DND-41 (cell line): ENCODE data around the gene BICDL1.
A peak's percentile ranks its signal among the peaks of the same experiment; 100 is the strongest.

Experiments
- ATAC-seq: fragments of 200-7000 bp; cut with Tn5 transposase; 3 replicates; pipeline ENCODE4 v1.9.1; 2021; ENCODE audit warnings: low read depth; ENCODE audit not compliant: insufficient read depth
- DNase-seq: peaks from one replicate; pipeline ENCODE4 v3.0.0-alpha.2; 2020
- H2AFZ ChIP-seq: 2 replicates; pipeline ENCODE4 v1.6.0; 2012; ENCODE audit warnings: low read depth, low read length
- H3K27ac ChIP-seq: 2 replicates; pipeline ENCODE4 v1.5.1; 2012; ENCODE audit warnings: low read length, inconsistent platforms
- H3K27me3 ChIP-seq: fragments of 200-600 bp; sonication (generic); 2 replicates; pipeline ENCODE4 v1.6.0; 2012; ENCODE audit warnings: low read length, mild to moderate bottlenecking, inconsistent platforms; ENCODE audit not compliant: insufficient read depth, poor library complexity
- H3K36me3 ChIP-seq: 2 replicates; pipeline ENCODE4 v1.5.1; 2012; ENCODE audit warnings: low read length, inconsistent platforms; ENCODE audit not compliant: insufficient read depth
- H3K4me1 ChIP-seq: 2 replicates; pipeline ENCODE4 v1.5.1; 2012; ENCODE audit warnings: mild to moderate bottlenecking, low read length; ENCODE audit not compliant: insufficient read depth
- H3K4me2 ChIP-seq: 2 replicates; pipeline ENCODE4 v1.6.0; 2012; ENCODE audit warnings: mild to moderate bottlenecking, moderate library complexity, low read length, inconsistent platforms; ENCODE audit not compliant: insufficient read depth
- H3K4me3 ChIP-seq, 2 experiments: fragments of 200-600 bp in 1 of 2; shearing (Covaris generic) in 1 of 2; 2 replicates each; pipeline ENCODE4 v1.5.1; 2012 to 2016; ENCODE audit warnings: inconsistent platforms in 2 of 2, low read length in 2 of 2, mild to moderate bottlenecking in 2 of 2, low read depth in 1 of 2, moderate library complexity in 1 of 2
- H3K79me2 ChIP-seq: 2 replicates; pipeline ENCODE4 v1.6.0; 2012; ENCODE audit warnings: low read length, inconsistent platforms; ENCODE audit not compliant: insufficient read depth
- H3K9ac ChIP-seq: 2 replicates; pipeline ENCODE4 v1.6.0; 2012; ENCODE audit warnings: low read depth, mild to moderate bottlenecking, inconsistent platforms, low read length, moderate library complexity
- H3K9me3 ChIP-seq: 2 replicates; pipeline ENCODE4 v1.5.1; 2012; ENCODE audit warnings: low read length, moderate library complexity, mild to moderate bottlenecking, inconsistent platforms; ENCODE audit not compliant: insufficient read depth, severe bottlenecking
- H4K20me1 ChIP-seq: 2 replicates; pipeline ENCODE4 v1.6.0; 2012; ENCODE audit warnings: low read length; ENCODE audit not compliant: insufficient read depth
- CTCF ChIP-seq: IDR thresholded peaks from 2 replicates; pipeline ENCODE4 v1.5.1; 2012; ENCODE audit warnings: borderline replicate concordance, low read length, moderate library complexity, mild to moderate bottlenecking; ENCODE audit not compliant: poor library complexity, severe bottlenecking; ENCODE audit errors: extremely low read depth
- EZH2 ChIP-seq: IDR thresholded peaks from 3 replicates; pipeline ENCODE4 v1.6.1; 2012; ENCODE audit warnings: borderline replicate concordance, low read depth, mild to moderate bottlenecking, moderate library complexity, low read length, inconsistent platforms; ENCODE audit not compliant: severe bottlenecking

Gene BICDL1

GRCh38 chr12:120093336-120093591 is 104.2 kb downstream of the BICDL1 start:
- TF ChIP-seq EZH2 (no peak), CTCF (no peak)
- Histone ChIP-seq H4K20me1 (peaks cover 9% of the 10 kb centered on the region; the same call in 1 of the 2 replicates), H3K79me2 (no peaks in the 10 kb centered on the region), H3K4me3 (no peak overlapping the region), H3K9me3 (no peaks in the 10 kb centered on the region), H3K4me2 (no peak overlapping the region), H3K36me3 (peaks cover 51% of the 10 kb centered on the region), H3K9ac (no peak overlapping the region), H3K4me1 (no peaks in the 10 kb centered on the region), H3K27me3 (no peaks in the 10 kb centered on the region), H3K27ac (no peak overlapping the region), H2AFZ (no peak overlapping the region)
- DNase-seq: no peak
- 0 out of 3 replicates have a peak, but pooled peaks have one; percentile 8 for ATAC-seq

GRCh38 chr12:120093592-120094355 is 104.7 kb downstream of the BICDL1 start:
- Histone ChIP-seq H3K27me3 (no peaks in the 10 kb centered on the region), H2AFZ (no peak overlapping the region), H3K27ac (no peak overlapping the region), H3K9me3 (no peaks in the 10 kb centered on the region), H3K4me1 (no peaks in the 10 kb centered on the region), H3K4me3 (no peak overlapping the region), H3K4me2 (no peak overlapping the region), H3K9ac (no peak overlapping the region), H3K79me2 (no peaks in the 10 kb centered on the region; the same call in 1 of the 2 replicates), H4K20me1 (peaks cover 15% of the 10 kb centered on the region; the same call in 1 of the 2 replicates), H3K36me3 (peaks cover 56% of the 10 kb centered on the region)
- ATAC-seq (peak; percentile 25; the same call in 2 of the 3 replicates), DNase-seq (no peak)
- TF ChIP-seq EZH2 (no peak), CTCF (no peak)

- ATAC-seq: no peak
- Histone ChIP-seq H3K36me3 (peaks cover 63% of the 10 kb centered on the region), H3K27me3 (no peaks in the 10 kb centered on the region), H3K4me3 (no peak overlapping the region), H3K9me3 (no peaks in the 10 kb centered on the region), H3K9ac (no peak overlapping the region), H4K20me1 (peaks cover 22% of the 10 kb centered on the region), H3K4me1 (no peaks in the 10 kb centered on the region), H3K27ac (no peak overlapping the region), H2AFZ (no peak overlapping the region), H3K79me2 (peaks cover 4% of the 10 kb centered on the region; the same call in 1 of the 2 replicates), H3K4me2 (no peak overlapping the region)
- DNase-seq: no peak
- TF ChIP-seq EZH2 (no peak), CTCF (no peak)
Observed at GRCh38 chr12:120094485-120094884, 105.4 kb downstream of the BICDL1 start.

GRCh38 chr12:120095331-120095730 is 106.3 kb downstream of the BICDL1 start:
- Histone ChIP-seq H3K4me3 (no peak overlapping the region), H3K27ac (no peak overlapping the region), H2AFZ (no peak overlapping the region), H3K9me3 (no peaks in the 10 kb centered on the region), H3K4me2 (no peak overlapping the region), H3K36me3 (peaks cover 71% of the 10 kb centered on the region), H4K20me1 (peaks cover 30% of the 10 kb centered on the region), H3K79me2 (peaks cover 13% of the 10 kb centered on the region), H3K9ac (no peak overlapping the region), H3K4me1 (no peaks in the 10 kb centered on the region), H3K27me3 (no peaks in the 10 kb centered on the region)
- DNase-seq (no peak), ATAC-seq (no peak)
- TF ChIP-seq CTCF (no peak), EZH2 (no peak)
